PC-3 (cell line): ENCODE results near the gene TCAF1.
"Not testable (repeated sequence)": the region's sequence is repeated elsewhere in the genome, so short reads cannot be mapped to it uniquely, and the experiment has no call there.

Experiments
- CTCF ChIP-seq: fragments of 300-600 bp; sonication (generic); conservative IDR thresholded peaks from 2 replicates; pipeline ENCODE4 v1.5.1; 2017; ENCODE audit warnings: antibody characterized with exemption, low read depth, mild to moderate bottlenecking, low read length
- EZH2 ChIP-seq: fragments of 300-600 bp; sonication (generic); IDR thresholded peaks from one replicate; pipeline ENCODE4 v1.6.1; 2017; ENCODE audit warnings: antibody characterized with exemption, mild to moderate bottlenecking, low read length; ENCODE audit not compliant: unreplicated experiment

- TF ChIP-seq EZH2, CTCF: not testable (repeated sequence)
These were observed 75.4 kb downstream of the TCAF1 start for GRCh38 chr7:143826578-143826977.
